Measurements from ENCODE around the gene CEP350.

DNA sequence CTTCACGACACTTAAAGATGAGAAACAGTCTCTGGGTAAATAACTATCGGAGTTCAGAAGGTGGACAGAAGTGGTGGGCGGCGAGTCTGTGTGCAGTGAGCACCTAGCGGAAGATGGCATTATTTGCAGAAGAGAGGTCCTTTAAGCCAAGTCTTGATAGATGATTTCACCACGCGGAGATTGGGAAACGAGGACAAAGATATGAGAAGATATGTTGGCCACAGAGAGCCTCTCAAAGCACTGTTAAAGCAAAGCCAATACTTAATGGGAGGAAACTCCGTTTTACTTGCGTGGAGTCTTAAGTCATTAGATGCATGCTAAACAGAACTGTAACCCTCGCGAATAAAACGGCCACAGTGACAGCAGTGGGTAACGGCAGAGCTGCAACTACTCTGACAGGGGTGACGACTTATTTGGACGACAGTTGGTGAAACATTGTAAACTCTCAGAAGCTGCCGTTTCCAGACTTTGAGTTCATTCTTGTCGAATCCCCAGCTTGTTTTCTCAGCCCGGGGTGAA, 577 bp upstream of the CEP350 start:
- TF ChIP-seq POLR2AphosphoS5 (IDR thresholded peaks at IDR 0.05; ENCODE audit: borderline replicate concordance, low read depth, low read length) (no peak), EZH2 (IDR thresholded peaks at IDR 0.05) (no peak)
